Lower leg skin (tissue), 4 donors: ENCODE results near the gene CXorf49. TPM values are rescaled to one million over a fixed set of nuclear protein-coding genes. Genes with fewer than 3 reads are reported as not detected.

Experiments
- DNase-seq, 2 donors: peaks; one replicate each; pipeline ENCODE4 v3.0.0-alpha.2; 2019; ENCODE audit warnings: low spot score in 2 of 2
- H3K4me3 ChIP-seq: fragments of 200-600 bp; sonication (generic); 2 replicates; pipeline ENCODE4 v1.5.1; 2017; ENCODE audit warnings: mild to moderate bottlenecking, low read depth; ENCODE audit not compliant: poor library complexity, severe bottlenecking
- POLR2A ChIP-seq, 2 donors: fragments of 450-650 bp; IDR thresholded peaks; one replicate each; pipeline ENCODE4 v1.6.1; 2016 to 2017; ENCODE audit warnings: antibody characterized with exemption in 2 of 2, mild to moderate bottlenecking in 1 of 2, moderate library complexity in 1 of 2
- WGBS, 2 donors: methylation state at CpG; one replicate each; pipeline ENCODE4 v1.1.5; 2018; 5-methylcytosine and 5-hydroxymethylcytosine counted together
- intact Hi-C: fragments of 100-400 bp; cut with DNase I; formaldehyde crosslinking; loops from one replicate; pipeline ENCODE4 v1.15.0; 2023; ENCODE audit warnings: low total_unique reads
- total RNA-seq, 4 donors: library from RNA; depleted of rRNA; stranded (reverse); fragments of >200 nt; gene quantifications; one replicate each; pipeline ENCODE4 v1.1.0, GENCODE V29; 2016
- TF ChIP-seq, protein P1 (sequence below), 3 donors: fragments of 450-650 bp; IDR thresholded peaks; one replicate each; pipeline ENCODE4 v1.5.1; 2016; ENCODE audit warnings: antibody characterized with exemption in 3 of 3, mild to moderate bottlenecking in 3 of 3, moderate library complexity in 2 of 3

CXorf49 gene
- total RNA-seq, 4 donors from 2014 or later, result not detected

GRCh38 chrX:71666240-71667223 lies 51.6 kb downstream of the CXorf49 start:
- no peak overlapping the region for H3K4me3 ChIP-seq
- TF ChIP-seq POLR2A (IDR thresholded peaks at IDR 0.05), result no peak
- TF ChIP-seq, protein P1, sequence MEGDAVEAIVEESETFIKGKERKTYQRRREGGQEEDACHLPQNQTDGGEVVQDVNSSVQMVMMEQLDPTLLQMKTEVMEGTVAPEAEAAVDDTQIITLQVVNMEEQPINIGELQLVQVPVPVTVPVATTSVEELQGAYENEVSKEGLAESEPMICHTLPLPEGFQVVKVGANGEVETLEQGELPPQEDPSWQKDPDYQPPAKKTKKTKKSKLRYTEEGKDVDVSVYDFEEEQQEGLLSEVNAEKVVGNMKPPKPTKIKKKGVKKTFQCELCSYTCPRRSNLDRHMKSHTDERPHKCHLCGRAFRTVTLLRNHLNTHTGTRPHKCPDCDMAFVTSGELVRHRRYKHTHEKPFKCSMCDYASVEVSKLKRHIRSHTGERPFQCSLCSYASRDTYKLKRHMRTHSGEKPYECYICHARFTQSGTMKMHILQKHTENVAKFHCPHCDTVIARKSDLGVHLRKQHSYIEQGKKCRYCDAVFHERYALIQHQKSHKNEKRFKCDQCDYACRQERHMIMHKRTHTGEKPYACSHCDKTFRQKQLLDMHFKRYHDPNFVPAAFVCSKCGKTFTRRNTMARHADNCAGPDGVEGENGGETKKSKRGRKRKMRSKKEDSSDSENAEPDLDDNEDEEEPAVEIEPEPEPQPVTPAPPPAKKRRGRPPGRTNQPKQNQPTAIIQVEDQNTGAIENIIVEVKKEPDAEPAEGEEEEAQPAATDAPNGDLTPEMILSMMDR (IDR thresholded peaks at IDR 0.05), result no peak
- WGBS, 2 donors, result 92 to 94% methylated on average over 24 to 48 of the region's 48 CpGs
- peak in 1 of 2 donors; percentile 76 for DNase-seq
- intact Hi-C loops, result no loop called here

DNA sequence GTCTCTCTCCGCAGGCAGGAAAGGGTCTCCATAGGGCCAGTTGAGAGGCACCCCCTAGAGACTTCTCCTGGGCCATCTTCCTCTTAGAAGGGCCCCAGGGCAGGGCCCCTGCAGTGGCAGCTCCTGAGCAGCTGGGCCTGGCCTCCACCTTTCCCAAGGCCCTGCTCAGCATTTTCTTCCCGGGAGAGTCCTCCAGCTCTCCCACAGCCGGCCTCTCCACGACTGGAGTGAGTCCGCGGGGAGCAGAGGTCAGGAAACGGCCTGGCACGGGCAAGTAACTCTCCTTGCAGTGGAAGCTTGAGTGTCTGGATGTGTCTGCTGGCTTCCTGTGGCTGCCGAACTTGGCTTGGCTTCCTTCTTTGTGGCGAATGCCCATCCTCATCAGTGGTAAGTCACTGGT lies 52.3 kb downstream of the CXorf49 start:
- TF ChIP-seq POLR2A (IDR thresholded peaks at IDR 0.05), result no peak
- no peak overlapping the region for H3K4me3 ChIP-seq
- intact Hi-C loops, result no loop called here
- no peak for DNase-seq
- 77 to 89% methylated on average over 8 to 10 of the region's 10 CpGs for WGBS, 2 donors

- 80 to 86% methylated on average over 11 to 16 of the region's 16 CpGs for whole genome bisulfite sequencing, 2 donors
- intact Hi-C loops, result no loop called here
- TF ChIP-seq, protein P1 (IDR thresholded peaks at IDR 0.05), result no peak
- no peak for TF ChIP-seq POLR2A (IDR thresholded peaks at IDR 0.05)
- no peak overlapping the region for H3K4me3 ChIP-seq
- peak in 1 of 2 donors; percentile 76 for DNase-seq
Measured at GRCh38 chrX:71664889-71665491, 53.1 kb downstream of the CXorf49 start.

Other genes starting within 250 kb of the CXorf49 start
- 100 to 1,000 TPM in 1 of 4 donors, 10 to 100 TPM in 3; 72.2 to 139 (median 90.6) TPM for gene OGT, start 185.2 kb downstream of the CXorf49 start, total RNA-seq
- gene GCNA, start 139.8 kb downstream of the CXorf49 start, total RNA-seq, result 1 to 10 TPM in 2 of 4 donors, under 1 TPM in 2; 0.67 to 3.8 (median 0.98) TPM
- not detected for gene CXCR3, start 99.8 kb downstream of the CXorf49 start, total RNA-seq
- not detected for gene CXorf49B, start 45.1 kb upstream of the CXorf49 start, total RNA-seq
- gene NHSL2, start 192.6 kb upstream of the CXorf49 start, total RNA-seq, result 1 to 10 TPM; 1.9 to 8.8 (median 2.4) TPM